ENCODE results near the gene TP53. TPM values are rescaled to one million over a fixed set of nuclear protein-coding genes. Genes with fewer than 3 reads are reported as not detected.

TP53 gene
- polyA plus RNA-seq, 1 of the 3 experiments (the other 2 are of a cell fraction) = 62.6 TPM

DNA sequence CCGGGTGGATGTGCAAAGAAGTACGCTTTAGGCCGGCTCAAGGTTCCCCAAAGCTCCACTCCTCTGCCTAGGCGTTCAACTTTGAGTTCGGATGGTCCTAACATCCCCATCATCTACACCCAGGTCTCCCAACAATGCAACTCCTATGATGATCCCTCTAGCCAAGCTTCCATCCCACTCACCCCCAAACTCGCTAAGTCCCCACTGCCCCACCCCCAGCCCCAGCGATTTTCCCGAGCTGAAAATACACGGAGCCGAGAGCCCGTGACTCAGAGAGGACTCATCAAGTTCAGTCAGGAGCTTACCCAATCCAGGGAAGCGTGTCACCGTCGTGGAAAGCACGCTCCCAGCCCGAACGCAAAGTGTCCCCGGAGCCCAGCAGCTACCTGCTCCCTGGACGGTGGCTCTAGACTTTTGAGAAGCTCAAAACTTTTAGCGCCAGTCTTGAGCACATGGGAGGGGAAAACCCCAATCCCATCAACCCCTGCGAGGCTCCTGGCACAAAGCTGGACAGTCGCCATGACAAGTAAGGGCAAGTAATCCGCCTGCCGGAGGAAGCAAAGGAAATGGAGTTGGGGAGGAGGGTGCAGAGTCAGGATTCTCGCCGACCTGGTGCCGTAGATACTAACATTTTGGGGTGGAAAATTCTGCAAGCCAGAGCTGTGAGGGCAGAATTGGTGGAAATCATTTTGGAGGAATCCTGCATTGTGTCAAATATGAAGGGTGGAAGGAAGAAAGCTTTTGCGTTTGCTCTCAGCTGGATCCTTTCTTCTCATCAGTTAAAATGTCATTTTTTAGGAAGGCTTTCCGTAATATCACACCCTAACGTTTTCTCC, at the start of gene TP53 (continued):
- no peak for TF ChIP-seq RFX5 (IDR thresholded peaks at IDR 0.05; ENCODE audit: low read length)

DNA sequence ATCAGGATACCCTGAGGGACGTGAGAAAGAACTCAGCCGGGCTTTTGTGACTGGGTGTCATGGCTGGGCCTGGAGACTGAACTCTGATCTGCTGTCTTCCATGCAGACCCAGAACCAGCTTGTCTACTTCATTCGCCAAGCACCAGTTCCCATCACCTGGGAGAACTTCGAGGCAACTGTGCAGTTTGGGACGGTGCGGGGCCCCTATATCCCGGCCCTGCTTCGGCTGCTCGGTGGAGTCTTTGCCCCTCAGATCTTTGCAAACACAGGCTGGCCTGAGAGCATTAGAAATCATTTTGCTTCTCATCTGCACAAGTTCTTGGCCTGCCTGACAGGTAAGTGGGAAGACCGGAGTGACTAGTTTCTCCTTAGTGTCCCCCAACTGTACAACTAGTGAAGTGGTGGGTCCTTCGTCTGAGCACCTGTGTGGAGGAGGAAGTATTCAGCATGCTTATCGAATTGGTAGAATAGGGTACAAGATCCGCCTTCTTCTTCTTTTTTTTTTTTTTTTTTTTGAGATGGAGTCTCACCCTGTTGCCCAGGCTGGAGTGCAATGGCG, 45.8 kb upstream of the TP53 start:
- 82% methylated on average over 8 of the region's 14 CpGs for WGBS (ENCODE audit: low lambda C conversion rate)
- H2AFZ ChIP-seq (ENCODE audit: low read depth) = no peak overlapping the region
- H3K9ac ChIP-seq = no peak overlapping the region
- no peaks in the 10 kb centered on the region for H3K9me2 ChIP-seq
- H3K27me3 ChIP-seq (ENCODE audit: insufficient read depth) = peaks cover 8% of the 10 kb centered on the region
- no peaks in the 10 kb centered on the region for H3K9me3 ChIP-seq
- H3K4me2 ChIP-seq = no peak overlapping the region
- no peaks in the 10 kb centered on the region for H3K79me2 ChIP-seq (ENCODE audit: insufficient read depth)
- no peaks in the 10 kb centered on the region for H3K4me1 ChIP-seq (ENCODE audit: control insufficient read depth in 1 of 2, insufficient read depth in 2 of 2, low read depth in 1 of 2, low read length in 1 of 2)
- no peak overlapping the region for H3K27ac ChIP-seq (ENCODE audit: low read depth in 2 of 2, low read length in 1 of 2)
- ChIA-PET CTCF (no interaction called here), POLR2A (no interaction called here)
- H3K4me3 ChIP-seq (ENCODE audit: low read depth in 2 of 2, low read length in 1 of 2) = no peak overlapping the region
- no peak for DNase-seq
- H4K20me1 ChIP-seq (ENCODE audit: insufficient read depth) = no peaks in the 10 kb centered on the region
- H3F3A ChIP-seq (replicated peaks; ENCODE audit: insufficient read depth) = no peaks in the 10 kb centered on the region
- H3K36me3 ChIP-seq (replicated peaks in 1 of 2; ENCODE audit: control insufficient read depth in 1 of 2, insufficient read depth in 2 of 2, low read length in 1 of 2) = no peaks in the 10 kb centered on the region
- TF ChIP-seq EZH2phosphoT487 (IDR thresholded peaks at IDR 0.05; ENCODE audit: borderline replicate concordance, low read depth) (no peak), TCF12 (IDR thresholded peaks at IDR 0.05) (no peak), RAD21 (IDR thresholded peaks at IDR 0.05; ENCODE audit: low read length) (no peak), SIN3A (IDR thresholded peaks at IDR 0.05; ENCODE audit: borderline replicate concordance, low read depth, low read length) (no peak), FOXJ3 (CRISPR knock-in tag; IDR thresholded peaks at IDR 0.05) (no peak), FOXM1 (IDR thresholded peaks at IDR 0.05; ENCODE audit: low read depth) (no peak), GATA2 (CRISPR knock-in tag; IDR thresholded peaks at IDR 0.05) (no peak), YY1 (IDR thresholded peaks at IDR 0.05; ENCODE audit: low read depth) (no peak), EP300 (IDR thresholded peaks at IDR 0.05; ENCODE audit: borderline replicate concordance in 1 of 2, low read depth in 1 of 2, low read length in 1 of 2) (no peak), CHD2 (IDR thresholded peaks at IDR 0.05; ENCODE audit: low read length, partially characterized antibody) (no peak), NFIC (IDR thresholded peaks at IDR 0.05; ENCODE audit: borderline replicate concordance) (no peak), NRF1 (IDR thresholded peaks at IDR 0.05; ENCODE audit: low read depth, low read length) (no peak)
- TF ChIP-seq, protein P1, sequence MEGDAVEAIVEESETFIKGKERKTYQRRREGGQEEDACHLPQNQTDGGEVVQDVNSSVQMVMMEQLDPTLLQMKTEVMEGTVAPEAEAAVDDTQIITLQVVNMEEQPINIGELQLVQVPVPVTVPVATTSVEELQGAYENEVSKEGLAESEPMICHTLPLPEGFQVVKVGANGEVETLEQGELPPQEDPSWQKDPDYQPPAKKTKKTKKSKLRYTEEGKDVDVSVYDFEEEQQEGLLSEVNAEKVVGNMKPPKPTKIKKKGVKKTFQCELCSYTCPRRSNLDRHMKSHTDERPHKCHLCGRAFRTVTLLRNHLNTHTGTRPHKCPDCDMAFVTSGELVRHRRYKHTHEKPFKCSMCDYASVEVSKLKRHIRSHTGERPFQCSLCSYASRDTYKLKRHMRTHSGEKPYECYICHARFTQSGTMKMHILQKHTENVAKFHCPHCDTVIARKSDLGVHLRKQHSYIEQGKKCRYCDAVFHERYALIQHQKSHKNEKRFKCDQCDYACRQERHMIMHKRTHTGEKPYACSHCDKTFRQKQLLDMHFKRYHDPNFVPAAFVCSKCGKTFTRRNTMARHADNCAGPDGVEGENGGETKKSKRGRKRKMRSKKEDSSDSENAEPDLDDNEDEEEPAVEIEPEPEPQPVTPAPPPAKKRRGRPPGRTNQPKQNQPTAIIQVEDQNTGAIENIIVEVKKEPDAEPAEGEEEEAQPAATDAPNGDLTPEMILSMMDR (IDR thresholded peaks at IDR 0.05) = no peak
- TF ChIP-seq, protein P2, sequence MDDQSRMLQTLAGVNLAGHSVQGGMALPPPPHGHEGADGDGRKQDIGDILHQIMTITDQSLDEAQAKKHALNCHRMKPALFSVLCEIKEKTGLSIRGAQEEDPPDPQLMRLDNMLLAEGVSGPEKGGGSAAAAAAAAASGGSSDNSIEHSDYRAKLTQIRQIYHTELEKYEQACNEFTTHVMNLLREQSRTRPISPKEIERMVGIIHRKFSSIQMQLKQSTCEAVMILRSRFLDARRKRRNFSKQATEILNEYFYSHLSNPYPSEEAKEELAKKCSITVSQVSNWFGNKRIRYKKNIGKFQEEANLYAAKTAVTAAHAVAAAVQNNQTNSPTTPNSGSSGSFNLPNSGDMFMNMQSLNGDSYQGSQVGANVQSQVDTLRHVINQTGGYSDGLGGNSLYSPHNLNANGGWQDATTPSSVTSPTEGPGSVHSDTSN (IDR thresholded peaks at IDR 0.05) = no peak
- TF ChIP-seq, protein P3, sequence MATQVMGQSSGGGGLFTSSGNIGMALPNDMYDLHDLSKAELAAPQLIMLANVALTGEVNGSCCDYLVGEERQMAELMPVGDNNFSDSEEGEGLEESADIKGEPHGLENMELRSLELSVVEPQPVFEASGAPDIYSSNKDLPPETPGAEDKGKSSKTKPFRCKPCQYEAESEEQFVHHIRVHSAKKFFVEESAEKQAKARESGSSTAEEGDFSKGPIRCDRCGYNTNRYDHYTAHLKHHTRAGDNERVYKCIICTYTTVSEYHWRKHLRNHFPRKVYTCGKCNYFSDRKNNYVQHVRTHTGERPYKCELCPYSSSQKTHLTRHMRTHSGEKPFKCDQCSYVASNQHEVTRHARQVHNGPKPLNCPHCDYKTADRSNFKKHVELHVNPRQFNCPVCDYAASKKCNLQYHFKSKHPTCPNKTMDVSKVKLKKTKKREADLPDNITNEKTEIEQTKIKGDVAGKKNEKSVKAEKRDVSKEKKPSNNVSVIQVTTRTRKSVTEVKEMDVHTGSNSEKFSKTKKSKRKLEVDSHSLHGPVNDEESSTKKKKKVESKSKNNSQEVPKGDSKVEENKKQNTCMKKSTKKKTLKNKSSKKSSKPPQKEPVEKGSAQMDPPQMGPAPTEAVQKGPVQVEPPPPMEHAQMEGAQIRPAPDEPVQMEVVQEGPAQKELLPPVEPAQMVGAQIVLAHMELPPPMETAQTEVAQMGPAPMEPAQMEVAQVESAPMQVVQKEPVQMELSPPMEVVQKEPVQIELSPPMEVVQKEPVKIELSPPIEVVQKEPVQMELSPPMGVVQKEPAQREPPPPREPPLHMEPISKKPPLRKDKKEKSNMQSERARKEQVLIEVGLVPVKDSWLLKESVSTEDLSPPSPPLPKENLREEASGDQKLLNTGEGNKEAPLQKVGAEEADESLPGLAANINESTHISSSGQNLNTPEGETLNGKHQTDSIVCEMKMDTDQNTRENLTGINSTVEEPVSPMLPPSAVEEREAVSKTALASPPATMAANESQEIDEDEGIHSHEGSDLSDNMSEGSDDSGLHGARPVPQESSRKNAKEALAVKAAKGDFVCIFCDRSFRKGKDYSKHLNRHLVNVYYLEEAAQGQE (IDR thresholded peaks at IDR 0.05; ENCODE audit: low read depth, low read length) = no peak
- TF ChIP-seq, protein P4, sequence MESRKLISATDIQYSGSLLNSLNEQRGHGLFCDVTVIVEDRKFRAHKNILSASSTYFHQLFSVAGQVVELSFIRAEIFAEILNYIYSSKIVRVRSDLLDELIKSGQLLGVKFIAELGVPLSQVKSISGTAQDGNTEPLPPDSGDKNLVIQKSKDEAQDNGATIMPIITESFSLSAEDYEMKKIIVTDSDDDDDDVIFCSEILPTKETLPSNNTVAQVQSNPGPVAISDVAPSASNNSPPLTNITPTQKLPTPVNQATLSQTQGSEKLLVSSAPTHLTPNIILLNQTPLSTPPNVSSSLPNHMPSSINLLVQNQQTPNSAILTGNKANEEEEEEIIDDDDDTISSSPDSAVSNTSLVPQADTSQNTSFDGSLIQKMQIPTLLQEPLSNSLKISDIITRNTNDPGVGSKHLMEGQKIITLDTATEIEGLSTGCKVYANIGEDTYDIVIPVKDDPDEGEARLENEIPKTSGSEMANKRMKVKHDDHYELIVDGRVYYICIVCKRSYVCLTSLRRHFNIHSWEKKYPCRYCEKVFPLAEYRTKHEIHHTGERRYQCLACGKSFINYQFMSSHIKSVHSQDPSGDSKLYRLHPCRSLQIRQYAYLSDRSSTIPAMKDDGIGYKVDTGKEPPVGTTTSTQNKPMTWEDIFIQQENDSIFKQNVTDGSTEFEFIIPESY (IDR thresholded peaks at IDR 0.05; ENCODE audit: borderline replicate concordance, low read depth) = no peak

Measured in SK-N-SH (cell line).